Left forelimb (tissue), 1 donor: ENCODE results near the gene RPTOR.
"Not testable (repeated sequence)": the region's sequence is repeated elsewhere in the genome, so short reads cannot be mapped to it uniquely, and the experiment has no call there.

Experiments
- DNase-seq: peaks from one replicate; pipeline ENCODE4 v3.0.0-alpha.2; 2018; ENCODE audit warnings: low spot score

RPTOR gene

GRCh38 chr17:80764627-80765145, 220.0 kb downstream of the RPTOR start:
- DNase-seq, result not testable (repeated sequence)

GRCh38 chr17:80765241-80765961, 220.8 kb downstream of the RPTOR start:
- DNase-seq, result no peak

- no peak for DNase-seq
These were observed 221.7 kb downstream of the RPTOR start for GRCh38 chr17:80766290-80766855.

GRCh38 chr17:80768389-80768788, 223.8 kb downstream of the RPTOR start:
- no peak for DNase-seq

- DNase-seq, result no peak
These were observed 224.3 kb downstream of the RPTOR start for GRCh38 chr17:80768936-80769335.

GRCh38 chr17:80769516-80769915, 224.9 kb downstream of the RPTOR start:
- no peak for DNase-seq

GRCh38 chr17:80769936-80770625, 225.4 kb downstream of the RPTOR start:
- no peak for DNase-seq

GRCh38 chr17:80770881-80771611, 226.4 kb downstream of the RPTOR start:
- no peak for DNase-seq

GRCh38 chr17:80771612-80772005, 227.0 kb downstream of the RPTOR start:
- DNase-seq, result no peak

GRCh38 chr17:80772906-80773242, 228.2 kb downstream of the RPTOR start:
- no peak for DNase-seq

GRCh38 chr17:80773243-80773991, 228.8 kb downstream of the RPTOR start:
- no peak for DNase-seq

GRCh38 chr17:80774146-80774545, 229.5 kb downstream of the RPTOR start:
- no peak for DNase-seq

GRCh38 chr17:80774643-80775281, 230.1 kb downstream of the RPTOR start:
- DNase-seq, result no peak

GRCh38 chr17:80775863-80776262, 231.2 kb downstream of the RPTOR start:
- DNase-seq, result no peak

- no peak for DNase-seq
These were observed 232.6 kb downstream of the RPTOR start for GRCh38 chr17:80777274-80777673.

- DNase-seq, result no peak
These were observed 234.1 kb downstream of the RPTOR start for GRCh38 chr17:80778716-80779115.

- no peak for DNase-seq
These were observed 234.7 kb downstream of the RPTOR start for GRCh38 chr17:80779336-80779735.

- DNase-seq, result no peak
These were observed 235.3 kb downstream of the RPTOR start for GRCh38 chr17:80779961-80780380.

GRCh38 chr17:80780381-80781198, 236.0 kb downstream of the RPTOR start:
- DNase-seq, result no peak

- DNase-seq, result no peak
These were observed 236.6 kb downstream of the RPTOR start for GRCh38 chr17:80781211-80781610.
